Stimulated activated CD4-positive, alpha-beta T cell treated with anti-CD3 and anti-CD28 coated beads, Interleukin-15, amount 100 ng/mL, for 48 hours (primary cell): ENCODE measurements around the gene SGIP1.

ENCODE experiments used
- DNase-seq, 2 donors: peaks; one replicate each; pipeline ENCODE4 v3.0.0-alpha.2; 2020; ENCODE audit warnings: low read depth in 2 of 2

The SGIP1 gene

DNA sequence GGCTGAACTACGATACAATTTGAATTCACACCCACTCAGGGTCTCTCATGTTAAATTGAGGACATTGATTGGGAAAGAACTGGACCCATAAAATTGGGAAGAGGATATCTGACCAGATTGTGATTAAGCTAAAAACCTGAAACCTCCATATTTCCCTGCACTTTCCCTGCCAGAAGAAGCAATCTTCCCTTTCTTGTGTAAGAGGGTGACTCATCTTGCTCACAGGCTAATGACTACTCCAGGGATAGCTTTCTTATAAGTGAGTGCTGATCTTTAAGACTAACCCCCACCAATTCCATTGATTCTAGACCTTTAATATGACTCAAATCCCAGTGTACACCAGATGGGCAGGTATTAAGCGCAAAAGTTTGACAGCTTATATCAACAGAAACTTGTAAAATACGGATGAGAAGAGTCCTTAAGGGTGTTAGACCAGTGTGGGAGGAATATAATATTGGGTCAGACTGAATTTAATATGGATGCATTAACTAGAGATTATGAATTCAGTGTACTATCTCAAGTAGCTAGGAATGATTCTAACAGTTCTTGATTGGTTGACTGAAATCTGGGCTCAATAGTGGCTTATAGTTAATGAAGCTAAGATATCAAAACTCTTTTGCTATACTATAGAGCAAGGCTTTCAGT, 12.1 kb upstream of the SGIP1 start:
- no peak for DNase-seq

DNA sequence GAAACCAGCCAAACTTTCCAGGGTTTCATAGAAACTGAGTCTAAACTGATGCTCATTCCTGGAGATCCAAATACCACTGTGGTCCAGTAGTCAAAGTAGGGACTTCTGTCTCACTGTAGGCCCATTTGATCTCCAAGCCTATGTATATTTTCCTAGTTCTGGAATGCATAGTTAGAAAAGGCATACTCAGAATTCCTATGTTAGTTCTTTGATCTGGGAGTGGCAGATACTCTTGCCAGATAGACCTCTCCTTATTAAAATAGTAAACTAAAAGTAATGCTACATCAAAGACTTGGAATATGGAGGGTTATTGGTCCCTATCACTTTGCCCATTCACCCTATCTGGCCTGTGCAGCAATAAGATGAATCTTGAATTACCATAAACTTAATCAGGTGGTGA, 10.4 kb upstream of the SGIP1 start:
- DNase-seq, result no peak

DNA sequence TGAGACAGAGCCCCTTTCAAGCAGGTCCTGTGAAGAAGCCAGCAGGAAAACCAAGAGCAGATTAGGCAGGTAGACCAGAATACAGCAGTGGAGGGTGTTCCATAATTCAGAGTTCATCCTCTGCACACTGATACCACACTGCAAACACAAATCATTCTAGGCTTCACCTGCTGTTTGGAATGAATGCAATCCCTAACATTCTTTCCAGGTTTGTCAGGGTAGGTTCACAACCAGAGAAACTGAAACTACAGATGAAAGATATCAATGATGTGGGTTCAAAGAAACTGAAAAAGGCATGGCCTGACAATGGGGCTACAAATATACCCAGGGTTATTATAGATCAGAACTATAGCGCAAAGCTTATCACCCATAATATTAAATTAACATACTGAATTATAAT, 8.9 kb upstream of the SGIP1 start:
- no peak for DNase-seq

DNA sequence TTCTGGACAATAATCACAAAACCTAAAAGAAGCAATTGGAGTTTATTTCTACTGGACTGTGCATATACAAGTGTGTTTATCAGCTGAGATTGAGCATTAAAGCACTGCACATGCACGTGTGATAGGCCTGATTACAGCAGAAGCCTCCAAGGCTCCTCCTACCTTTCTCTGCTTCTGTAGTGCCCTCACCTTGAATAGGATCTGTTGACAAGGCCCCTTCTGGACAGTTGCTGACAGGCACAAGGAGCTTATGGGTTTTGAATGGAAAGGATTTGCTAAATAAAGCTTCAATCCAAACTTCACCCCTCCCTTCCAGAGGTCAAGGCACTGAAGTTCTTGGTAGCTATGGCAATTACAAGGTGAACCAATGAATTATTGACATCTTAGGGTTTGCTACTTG, 7.9 kb upstream of the SGIP1 start:
- DNase-seq, result no peak

DNA sequence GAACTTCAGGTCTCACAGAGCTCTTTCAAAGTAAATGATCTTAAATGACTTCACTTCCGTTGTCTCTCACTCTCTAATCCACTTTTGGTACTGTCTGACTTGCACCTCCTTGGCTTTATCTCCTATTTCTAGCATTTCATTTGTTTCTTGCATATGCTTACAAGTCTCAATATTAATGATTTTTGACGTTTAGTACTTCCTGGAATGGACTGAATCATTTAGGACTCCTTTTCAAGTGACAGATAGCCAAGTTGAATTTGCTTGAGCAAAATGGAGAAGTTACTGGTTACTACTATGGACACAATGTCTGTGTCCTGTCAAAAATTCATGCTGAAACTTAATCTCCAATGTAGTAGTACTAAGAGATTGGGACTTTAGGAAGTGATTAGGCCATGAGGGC, 7.0 kb upstream of the SGIP1 start:
- DNase-seq, result no peak

DNA sequence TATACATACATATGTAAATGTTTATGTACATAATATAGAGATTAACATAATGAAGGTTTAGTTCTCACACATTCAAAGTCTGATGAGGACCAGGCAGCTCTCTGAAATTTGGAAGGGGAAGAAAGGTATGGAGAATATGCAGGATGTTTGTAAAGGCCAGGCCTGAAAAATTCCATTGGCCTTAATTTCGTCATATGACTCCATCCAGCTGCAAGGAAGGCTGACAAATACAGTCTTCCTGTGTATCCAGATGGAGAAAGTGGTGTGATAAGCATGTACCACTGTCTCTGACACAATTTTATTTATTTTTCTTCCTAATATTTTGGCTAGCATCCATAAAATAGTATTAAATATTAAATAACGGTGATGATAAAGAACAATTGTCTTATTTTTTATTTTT, 6.3 kb upstream of the SGIP1 start:
- no peak for DNase-seq

DNA sequence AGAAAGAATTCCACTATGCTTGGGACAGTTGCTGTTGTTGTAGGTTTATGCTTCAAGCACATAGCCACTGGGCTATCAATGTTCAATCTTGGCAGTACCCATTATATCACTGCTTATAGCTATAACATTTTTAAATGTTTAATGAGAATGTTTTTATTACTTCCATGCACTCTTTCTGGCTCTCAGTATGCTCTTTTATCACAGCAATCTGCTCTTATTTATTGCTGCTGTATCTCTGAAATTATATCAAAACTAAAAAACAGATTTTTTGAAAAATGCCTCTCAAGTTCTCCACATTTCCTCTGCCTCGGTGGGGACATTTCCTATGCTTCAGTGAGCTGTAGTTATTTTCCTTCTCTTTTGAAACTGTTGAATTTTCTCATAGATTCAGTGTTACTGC, 5.4 kb upstream of the SGIP1 start:
- no peak for DNase-seq

DNA sequence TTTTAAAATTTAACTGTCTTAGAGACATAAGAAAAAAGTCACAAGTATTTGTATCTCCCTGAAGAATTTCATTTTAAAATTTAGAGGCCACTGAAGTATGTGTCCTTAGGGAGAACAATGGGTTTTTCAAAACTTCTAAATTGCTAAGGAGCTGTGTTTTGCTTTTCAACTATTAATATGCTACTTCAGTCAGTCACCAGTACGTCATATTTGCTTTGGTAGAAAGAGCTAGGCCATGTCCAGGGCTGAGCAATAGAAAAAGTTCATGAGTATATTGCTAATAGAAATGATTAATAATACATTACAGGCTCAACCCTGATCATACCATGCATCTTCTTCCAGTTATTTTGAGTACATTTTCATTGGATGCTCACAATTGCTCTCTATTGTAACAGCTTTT, 1.7 kb upstream of the SGIP1 start:
- no peak for DNase-seq

DNA sequence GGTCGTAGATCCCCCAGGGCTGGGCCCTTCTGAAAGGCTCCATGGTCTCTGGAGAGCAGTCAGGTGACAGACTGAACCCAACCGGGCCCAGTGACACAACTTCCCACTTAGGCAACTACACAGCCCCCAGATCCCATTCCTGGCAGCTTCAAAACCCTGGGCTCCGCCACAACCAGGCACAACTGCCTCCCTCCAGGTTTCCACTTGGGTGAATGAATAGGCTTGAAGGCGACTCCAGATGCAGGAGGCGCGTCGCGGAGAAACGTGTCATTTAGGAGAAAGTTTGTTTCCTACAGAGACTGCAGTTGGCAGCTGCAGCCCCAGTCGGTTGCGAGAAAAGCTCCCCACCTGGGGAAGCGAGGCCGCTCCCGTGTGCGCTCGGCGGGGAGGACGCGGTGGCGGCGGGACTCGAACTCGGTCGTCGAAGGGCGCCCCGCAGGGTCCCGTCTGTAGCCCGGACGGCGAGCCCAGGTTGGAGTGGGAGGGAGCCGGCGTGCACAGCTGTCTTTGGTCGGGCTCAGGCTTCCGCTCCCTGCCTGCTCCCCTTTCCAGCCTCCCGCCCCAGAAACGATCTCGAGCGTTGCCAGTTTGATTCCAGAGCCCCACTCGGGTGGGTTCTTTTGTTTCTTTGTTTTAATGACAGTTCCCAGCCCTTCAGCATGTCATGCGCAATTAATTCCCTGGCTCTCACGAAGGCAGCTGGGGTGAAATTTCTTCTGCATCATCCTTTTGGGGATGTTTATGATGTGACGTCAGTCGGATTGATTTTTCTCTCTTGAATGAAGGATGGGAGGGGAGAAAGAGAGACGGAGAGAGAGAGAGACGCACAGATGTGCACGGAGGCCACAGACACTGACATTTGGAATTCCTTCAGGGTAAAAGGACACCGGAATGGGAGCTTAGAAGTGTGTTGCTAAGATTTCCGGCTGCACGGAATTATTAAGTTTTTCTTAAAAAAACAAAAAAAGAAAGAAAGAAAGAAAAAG, 862 bp upstream of the SGIP1 start:
- DNase-seq, result peak in 1 of 2 donors; percentile 3

DNA sequence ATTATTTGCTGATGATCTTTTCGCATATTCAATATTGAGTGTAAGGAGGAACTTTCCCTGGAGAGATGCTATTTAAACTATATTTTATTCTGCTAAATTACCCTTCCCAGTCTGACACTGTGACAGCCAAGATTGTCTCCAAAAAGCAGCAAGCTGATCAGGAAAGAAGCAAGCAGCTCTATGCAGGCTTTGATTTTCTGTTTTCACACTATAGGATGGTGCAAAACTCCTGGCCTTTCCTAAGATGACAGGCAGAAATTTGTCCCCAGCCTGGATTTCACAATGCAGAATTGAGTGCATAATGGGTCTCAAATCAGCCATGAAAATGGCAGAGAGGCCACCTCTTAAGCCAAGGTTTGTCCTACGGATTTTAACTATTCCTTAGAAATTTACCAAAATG, 1.1 kb downstream of the SGIP1 start:
- no peak for DNase-seq

DNA sequence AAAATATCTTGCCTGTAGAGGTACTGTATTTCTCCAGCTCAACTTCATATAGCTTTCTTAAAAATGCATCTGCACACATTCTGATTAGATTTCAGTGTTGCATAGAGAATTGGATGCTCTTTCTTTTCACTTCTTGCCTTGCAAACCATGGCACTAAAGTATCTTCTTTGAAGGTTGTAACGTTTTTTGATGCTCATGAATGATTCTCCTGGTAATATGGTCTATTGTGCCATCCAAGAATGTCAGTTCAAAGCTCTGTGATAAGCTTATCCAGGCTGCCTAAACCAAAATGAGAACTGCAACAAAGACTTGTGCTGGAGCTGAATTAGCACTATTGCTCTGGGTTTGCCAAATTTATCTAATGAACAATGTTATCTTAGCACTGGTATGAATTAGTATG, 1.9 kb downstream of the SGIP1 start:
- DNase-seq, result no peak

DNA sequence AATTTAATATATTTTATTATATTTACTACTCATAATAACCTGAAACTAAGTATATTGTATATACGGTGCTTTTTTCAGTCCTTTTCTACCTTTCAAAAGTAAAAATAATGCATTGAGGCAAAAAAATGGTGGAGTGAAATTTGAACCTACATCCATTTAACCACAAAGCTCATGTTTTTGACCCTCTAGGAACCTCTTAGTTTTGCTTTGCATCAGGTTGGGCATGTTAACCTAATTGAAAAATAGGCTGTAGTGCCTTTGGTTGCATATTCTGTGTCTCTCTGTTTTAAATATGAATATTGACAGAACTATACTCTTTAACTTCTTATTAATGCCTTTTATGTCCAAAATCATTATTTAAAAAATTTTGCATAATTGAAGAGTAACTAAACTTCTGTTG, 3.8 kb downstream of the SGIP1 start:
- DNase-seq, result no peak

DNA sequence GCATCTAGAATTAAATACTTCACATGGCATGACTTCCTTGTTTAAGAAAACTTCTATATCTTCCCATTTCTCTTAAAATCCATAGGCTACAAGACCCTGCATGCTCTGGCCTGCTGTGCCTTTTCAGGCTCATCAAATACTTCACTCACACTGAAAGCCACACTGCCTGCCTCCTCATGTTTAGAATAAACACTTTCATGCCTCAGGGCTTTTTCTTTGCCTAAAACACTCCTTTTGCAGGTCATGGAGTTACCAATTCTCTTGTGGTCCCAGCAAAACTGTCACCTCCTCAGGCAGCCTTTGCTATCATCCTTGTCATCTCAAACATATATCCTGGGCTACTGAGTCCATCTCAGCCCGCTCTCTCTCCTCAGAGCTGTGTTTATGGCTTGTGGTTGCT, 5.5 kb downstream of the SGIP1 start:
- no peak for DNase-seq

DNA sequence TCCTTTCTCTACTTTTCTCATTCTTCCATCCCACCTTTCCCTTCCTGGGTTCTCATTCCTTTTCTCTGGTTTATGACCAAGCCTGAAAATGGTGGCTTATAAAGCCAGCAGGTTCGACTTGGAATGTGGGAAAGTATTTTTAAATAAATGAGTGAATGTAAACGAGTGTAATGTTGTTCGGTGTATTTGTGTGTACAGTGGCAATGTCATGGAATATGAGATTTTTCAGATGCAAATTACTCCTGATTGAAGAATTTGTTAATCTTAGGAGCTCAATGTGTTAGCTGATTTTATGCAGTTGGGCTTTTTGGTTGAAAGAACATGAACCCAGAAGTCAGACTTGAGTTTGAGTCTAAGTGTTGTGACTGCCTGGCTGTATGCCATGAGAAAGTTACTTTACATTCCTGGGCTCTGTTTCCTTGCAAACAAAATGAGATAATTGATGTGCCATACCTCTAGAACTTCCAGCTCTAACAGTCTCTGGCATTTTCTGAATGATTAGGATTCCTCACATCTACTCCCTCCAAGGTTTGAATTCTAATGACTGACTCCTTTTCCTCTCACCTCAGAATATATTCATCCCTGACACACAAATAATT, 6.6 kb downstream of the SGIP1 start:
- DNase-seq, result no peak

DNA sequence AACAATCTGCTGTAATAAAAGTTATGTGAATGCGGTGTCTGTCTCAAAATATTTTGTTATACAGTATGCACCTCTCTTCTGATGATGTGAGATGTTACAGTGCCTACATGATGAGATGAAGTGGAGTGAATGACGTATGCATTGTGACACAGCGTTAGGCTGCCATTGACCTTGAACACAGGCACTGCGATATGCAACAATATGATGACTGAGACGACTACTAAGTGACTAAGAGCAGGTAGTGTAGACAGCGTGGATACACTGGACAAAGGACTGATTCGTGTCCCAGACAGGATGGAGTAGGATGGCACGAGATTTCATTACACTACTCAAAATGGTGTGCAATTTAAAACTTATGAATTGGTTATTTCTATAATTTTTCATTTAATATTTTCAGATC, 8.4 kb downstream of the SGIP1 start:
- DNase-seq, result no peak

DNA sequence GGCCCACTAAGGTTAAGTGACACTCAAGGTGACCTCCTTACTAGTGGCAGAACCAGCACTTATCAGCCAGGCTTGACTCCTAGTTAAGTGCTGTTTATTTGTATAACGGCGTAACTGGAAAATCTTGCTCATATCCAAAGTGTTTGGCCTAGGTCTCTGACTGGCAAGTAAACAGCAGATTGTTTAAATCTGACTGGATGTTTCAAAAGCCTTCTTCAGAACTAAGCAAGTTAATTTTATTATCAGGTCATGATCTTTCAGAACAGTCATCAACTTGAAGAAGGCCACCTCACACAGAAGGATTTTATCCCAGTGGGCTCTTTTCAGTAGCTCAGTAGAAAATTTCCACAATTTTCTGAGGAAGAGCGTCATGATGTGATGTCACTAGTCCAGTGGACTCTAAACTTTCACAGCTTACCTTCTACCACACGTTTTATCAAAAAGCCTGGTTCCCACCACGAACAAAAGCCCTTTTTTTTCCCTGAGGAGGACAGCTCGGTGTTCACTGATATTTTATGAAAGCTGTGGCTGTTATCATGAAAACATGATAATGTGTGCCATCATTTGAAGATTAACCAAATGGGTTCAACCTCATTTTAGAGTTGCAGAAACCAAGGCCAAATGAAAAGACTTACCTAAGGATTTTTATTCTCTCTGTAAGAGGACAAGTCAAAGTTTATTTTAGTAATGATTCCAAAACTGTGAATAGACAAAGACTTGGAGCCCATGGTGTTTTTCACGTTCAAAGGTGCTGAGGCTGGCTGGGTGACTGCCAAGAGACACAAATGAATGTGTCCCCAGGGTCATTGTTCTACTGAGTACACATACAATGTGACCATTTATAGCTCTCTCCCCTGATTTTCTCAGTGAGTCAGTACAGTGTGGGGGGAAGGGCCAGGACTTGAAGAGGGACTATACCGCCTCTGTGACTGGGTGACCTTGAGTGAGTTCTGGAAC, 9.1 kb downstream of the SGIP1 start:
- no peak for DNase-seq

DNA sequence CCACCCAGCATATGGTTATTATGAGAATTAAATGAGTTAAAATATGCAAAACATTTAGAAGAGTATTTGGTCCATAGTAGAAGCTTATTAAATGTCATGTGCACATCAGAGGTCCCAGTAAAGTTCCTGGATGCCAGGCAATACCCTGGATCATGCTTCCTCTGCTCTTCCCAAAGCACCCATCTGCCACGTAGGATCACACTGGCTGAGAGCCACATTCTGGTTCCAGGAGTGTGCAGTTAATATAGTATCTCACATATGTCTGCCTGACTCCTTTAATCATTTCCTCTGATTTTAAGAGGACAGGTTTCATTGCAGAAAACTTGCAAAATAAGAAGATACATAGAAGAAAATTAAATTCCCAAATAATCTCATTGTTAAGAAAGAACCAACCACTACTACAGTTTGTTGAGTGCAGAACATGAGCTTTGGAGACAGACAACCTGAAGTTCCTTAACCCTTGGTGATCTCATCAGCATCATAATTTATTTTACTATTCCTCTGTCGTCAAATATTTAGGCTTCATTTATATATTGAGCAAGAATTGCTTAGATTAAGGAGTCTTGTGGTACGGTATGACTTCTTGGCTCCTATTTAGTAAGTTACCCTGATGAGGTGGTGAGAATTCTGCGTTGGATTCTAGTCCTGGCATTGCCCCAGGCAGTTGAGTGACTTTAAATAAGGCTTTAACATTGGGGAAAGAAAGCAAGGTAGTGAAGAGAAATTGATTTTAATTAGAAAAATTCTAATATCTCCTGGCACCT, 12.3 kb downstream of the SGIP1 start:
- DNase-seq, result no peak

DNA sequence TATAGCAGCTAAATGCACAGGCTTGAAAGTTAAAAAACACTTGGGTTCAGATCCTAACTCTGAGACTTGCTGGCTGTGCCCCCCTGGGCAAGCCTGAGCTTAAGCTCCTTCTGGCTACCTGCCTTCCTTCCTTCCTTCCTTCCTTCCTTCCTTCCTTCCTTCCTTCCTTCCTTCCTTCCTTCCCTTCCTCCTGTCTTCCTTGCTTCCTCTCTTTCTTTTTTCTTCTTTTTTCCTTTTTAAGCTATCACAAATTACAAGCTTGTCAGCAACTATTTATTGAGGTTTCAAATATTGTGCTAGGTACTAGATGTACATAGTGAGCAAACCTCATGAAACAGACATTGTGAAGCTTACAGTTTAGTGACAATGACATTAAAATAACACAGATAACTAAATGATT, 15.1 kb downstream of the SGIP1 start:
- DNase-seq, result no peak

DNA sequence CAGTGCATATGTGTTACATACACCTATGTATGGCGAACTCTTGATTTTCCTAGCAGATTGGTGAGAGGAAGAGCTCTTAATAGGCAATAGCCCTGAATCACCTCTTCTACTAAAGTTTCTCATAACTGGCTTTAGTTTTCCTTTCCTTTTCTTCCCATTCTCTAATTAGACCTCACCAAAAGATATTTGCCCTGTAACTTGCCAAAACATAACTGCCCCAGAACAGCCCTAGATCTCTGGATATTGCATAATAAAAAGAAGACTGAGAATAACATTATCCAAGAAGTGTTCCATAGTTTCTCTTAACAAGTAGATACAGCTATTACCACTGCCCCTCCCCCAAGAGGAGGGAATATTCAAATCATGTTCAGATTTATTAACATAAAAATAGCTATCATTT, 16.3 kb downstream of the SGIP1 start:
- no peak for DNase-seq

DNA sequence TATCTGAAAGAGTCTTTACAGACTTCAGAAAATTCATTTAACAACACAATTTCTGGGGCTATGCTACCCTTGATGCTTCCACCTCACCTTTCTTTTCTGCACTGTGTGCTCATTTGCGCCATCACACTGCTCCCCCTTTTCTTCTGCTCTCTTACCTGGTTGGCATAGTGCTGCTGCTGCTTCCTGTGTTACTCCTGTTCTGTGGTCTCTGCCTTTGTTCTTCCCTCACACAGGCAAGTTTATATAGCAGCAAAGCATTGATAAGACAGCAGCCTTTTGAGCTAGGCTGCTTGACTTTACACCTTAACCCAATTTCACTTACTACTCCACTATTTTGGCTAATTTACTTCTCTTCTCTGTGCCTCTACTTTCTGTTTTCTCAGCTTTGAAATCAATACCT, 18.3 kb downstream of the SGIP1 start:
- DNase-seq, result no peak

DNA sequence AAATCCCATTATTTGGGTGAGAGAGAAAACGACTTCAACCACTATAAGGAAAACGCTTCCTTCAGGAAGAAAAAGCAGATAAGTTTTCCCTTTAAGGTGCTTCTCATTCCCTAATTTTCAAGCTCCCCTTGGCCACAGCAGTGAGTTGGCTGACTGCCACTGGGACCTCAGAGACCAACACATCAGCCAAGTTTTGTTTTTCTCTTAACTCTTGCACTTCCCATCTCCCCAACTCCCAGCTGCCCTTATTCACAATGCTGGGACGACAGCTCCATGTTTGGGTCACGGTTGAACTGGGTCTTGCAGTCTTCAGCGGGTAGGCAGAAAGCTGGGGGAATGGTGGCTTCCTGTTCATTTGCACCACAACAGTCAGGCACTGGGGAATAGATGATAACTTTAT, 18.9 kb downstream of the SGIP1 start:
- DNase-seq, result no peak
